MM.1S (cell line): ENCODE results near the gene TERB1.

Experiments used
- EZH2 ChIP-seq: fragments of 300-600 bp; sonication (generic); optimal IDR thresholded peaks from 2 replicates; pipeline ENCODE3; 2017; ENCODE audit warnings: low read depth, mild to moderate bottlenecking, antibody characterized with exemption, low read length, mixed read lengths
- EZH2phosphoT487 ChIP-seq: fragments of 300-600 bp; sonication (generic); IDR thresholded peaks from 2 replicates; pipeline ENCODE4 v1.6.1; 2018; ENCODE audit warnings: antibody characterized with exemption, low read length
- TF ChIP-seq, protein P1 (sequence below): fragments of 300-600 bp; sonication (generic); IDR thresholded peaks from 2 replicates; pipeline ENCODE4 v1.5.1; 2016; ENCODE audit warnings: antibody characterized with exemption, low read length, mixed read lengths

DNA sequence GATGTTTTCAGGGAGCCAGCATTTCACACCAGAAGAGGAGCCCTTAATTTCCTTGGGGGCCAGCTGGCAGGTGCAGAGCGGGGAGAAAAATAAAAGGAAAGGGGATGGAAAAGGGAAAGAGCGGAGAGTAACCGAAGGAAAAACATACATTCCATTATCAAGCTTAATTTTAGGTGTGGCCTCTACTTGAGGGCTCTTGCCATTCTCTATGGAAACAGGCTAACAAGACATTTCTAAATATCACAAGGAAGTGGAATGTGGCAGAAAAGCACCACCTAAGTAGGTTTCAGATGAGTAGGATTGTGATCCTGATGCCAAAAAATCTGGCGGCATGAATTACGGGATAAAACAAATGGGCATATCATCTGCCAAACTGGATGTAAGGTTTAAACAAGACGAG lies 49.0 kb downstream of the TERB1 start:
- TF ChIP-seq EZH2: no peak
- TF ChIP-seq, protein P1, sequence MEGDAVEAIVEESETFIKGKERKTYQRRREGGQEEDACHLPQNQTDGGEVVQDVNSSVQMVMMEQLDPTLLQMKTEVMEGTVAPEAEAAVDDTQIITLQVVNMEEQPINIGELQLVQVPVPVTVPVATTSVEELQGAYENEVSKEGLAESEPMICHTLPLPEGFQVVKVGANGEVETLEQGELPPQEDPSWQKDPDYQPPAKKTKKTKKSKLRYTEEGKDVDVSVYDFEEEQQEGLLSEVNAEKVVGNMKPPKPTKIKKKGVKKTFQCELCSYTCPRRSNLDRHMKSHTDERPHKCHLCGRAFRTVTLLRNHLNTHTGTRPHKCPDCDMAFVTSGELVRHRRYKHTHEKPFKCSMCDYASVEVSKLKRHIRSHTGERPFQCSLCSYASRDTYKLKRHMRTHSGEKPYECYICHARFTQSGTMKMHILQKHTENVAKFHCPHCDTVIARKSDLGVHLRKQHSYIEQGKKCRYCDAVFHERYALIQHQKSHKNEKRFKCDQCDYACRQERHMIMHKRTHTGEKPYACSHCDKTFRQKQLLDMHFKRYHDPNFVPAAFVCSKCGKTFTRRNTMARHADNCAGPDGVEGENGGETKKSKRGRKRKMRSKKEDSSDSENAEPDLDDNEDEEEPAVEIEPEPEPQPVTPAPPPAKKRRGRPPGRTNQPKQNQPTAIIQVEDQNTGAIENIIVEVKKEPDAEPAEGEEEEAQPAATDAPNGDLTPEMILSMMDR: no peak
- no peak for TF ChIP-seq EZH2phosphoT487
